Testis (tissue), 3 donors: ENCODE results near the gene SEC11A. TPM values are rescaled to one million over a fixed set of nuclear protein-coding genes. Genes with fewer than 3 reads are reported as not detected.

ENCODE experiments used
- DNase-seq: peaks from one replicate; pipeline ENCODE4 v3.0.0-alpha.2; 2019
- H3K27ac ChIP-seq, 2 donors: fragments of 200-600 bp; sonication (generic); one replicate each; pipeline ENCODE4 v1.5.1; 2019
- H3K27me3 ChIP-seq: fragments of 200-600 bp; sonication (generic); one replicate; pipeline ENCODE4 v1.5.1; 2019
- H3K36me3 ChIP-seq: fragments of 200-600 bp; sonication (generic); one replicate; pipeline ENCODE4 v1.5.1; 2017; ENCODE audit warnings: low read depth; ENCODE audit errors: missing control alignments
- H3K4me1 ChIP-seq: fragments of 200-600 bp; sonication (generic); one replicate; pipeline ENCODE4 v1.5.1; 2019
- H3K4me3 ChIP-seq, 2 donors: fragments of 200-600 bp; sonication (generic); one replicate each; pipeline ENCODE4 v1.5.1; 2017 to 2019
- H3K9me3 ChIP-seq: fragments of 200-600 bp; sonication (generic); one replicate; pipeline ENCODE4 v1.5.1; 2017
- CTCF ChIP-seq, 3 experiments: fragments of 450-650 bp in 2 of 3; fragments of 200-600 bp in 1 of 3; sonication (generic) in 1 of 3; IDR thresholded peaks; one replicate each; pipeline ENCODE4 v1.5.1; 2016 to 2019; ENCODE audit warnings: antibody characterized with exemption in 3 of 3, mild to moderate bottlenecking in 2 of 3, moderate library complexity in 1 of 3
- POLR2A ChIP-seq: fragments of 450-650 bp; IDR thresholded peaks from one replicate; pipeline ENCODE4 v1.6.1; 2017; ENCODE audit warnings: antibody characterized with exemption, mild to moderate bottlenecking, moderate library complexity
- WGBS, 2 donors: methylation state at CpG; one replicate each; pipeline ENCODE4 v1.1.5; 2018; 5-methylcytosine and 5-hydroxymethylcytosine counted together
- intact Hi-C: fragments of 100-400 bp; cut with DNase I; formaldehyde crosslinking; loops from one replicate; pipeline ENCODE4 v1.15.1; 2023; ENCODE audit warnings: low total_unique reads
- polyA plus RNA-seq: library from polyadenylated mRNA; stranded (reverse); fragments of 350-450 nt; fragmentation: Illumina TruSeq; extraction: RNeasy Lipid Tissue Mini Kit (QIAGEN cat#74804); gene quantifications from one replicate; pipeline ENCODE4 v1.2.3, GENCODE V29; 2014; ENCODE audit warnings: low read depth, low replicate concordance; ENCODE audit not compliant: insufficient read depth
- total RNA-seq, 2 donors: library from RNA; depleted of rRNA; stranded (reverse); fragments of >200 nt; gene quantifications; one replicate each; pipeline ENCODE4 v1.2.3, GENCODE V29; 2016

The SEC11A gene
- total and polyA plus RNA-seq, 3 donors from 2014 or later, result 67.7 to 121 (median 88.9) TPM

GRCh38 chr15:84699538-84700191, 16.3 kb downstream of the SEC11A start:
- no peak for DNase-seq
- TF ChIP-seq CTCF (IDR thresholded peaks at IDR 0.05) (no peak), POLR2A (no peak)
- H3K4me1 ChIP-seq, result peaks cover 3% of the 10 kb centered on the region
- no peaks in the 10 kb centered on the region for H3K27me3 ChIP-seq
- H3K4me3 ChIP-seq, result no peak overlapping the region
- H3K36me3 ChIP-seq, result no peaks in the 10 kb centered on the region
- no peak overlapping the region for H3K27ac ChIP-seq
- no peaks in the 10 kb centered on the region for H3K9me3 ChIP-seq
- intact Hi-C loops, result no loop called here
- WGBS, 2 donors, result 86 to 89% methylated on average over 8 of the region's 8 CpGs

GRCh38 chr15:84697236-84697990, 18.5 kb downstream of the SEC11A start:
- TF ChIP-seq POLR2A (no peak), CTCF (IDR thresholded peaks at IDR 0.05) (no peak)
- intact Hi-C loops, result no loop called here
- H3K4me3 ChIP-seq, result no peak overlapping the region
- peaks cover 3% of the 10 kb centered on the region for H3K4me1 ChIP-seq
- no peaks in the 10 kb centered on the region for H3K9me3 ChIP-seq
- no peak overlapping the region for H3K27ac ChIP-seq
- no peaks in the 10 kb centered on the region for H3K27me3 ChIP-seq
- no peaks in the 10 kb centered on the region for H3K36me3 ChIP-seq
- WGBS, 2 donors, result 39 to 65% methylated on average over 1 of the region's 1 CpG
- no peak for DNase-seq

- no peak overlapping the region for H3K27ac ChIP-seq
- intact Hi-C loops, result no loop called here
- WGBS, 2 donors, result 77 to 79% methylated on average over 4 of the region's 4 CpGs
- H3K4me1 ChIP-seq, result peaks cover 3% of the 10 kb centered on the region
- no peaks in the 10 kb centered on the region for H3K9me3 ChIP-seq
- TF ChIP-seq CTCF (IDR thresholded peaks at IDR 0.05) (no peak), POLR2A (no peak)
- H3K27me3 ChIP-seq, result no peaks in the 10 kb centered on the region
- DNase-seq, result no peak
- no peaks in the 10 kb centered on the region for H3K36me3 ChIP-seq
- H3K4me3 ChIP-seq, result no peak overlapping the region
Observed at GRCh38 chr15:84696757-84697156, 19.2 kb downstream of the SEC11A start.

GRCh38 chr15:84690342-84690741, 25.6 kb downstream of the SEC11A start:
- H3K4me1 ChIP-seq, result no peaks in the 10 kb centered on the region
- TF ChIP-seq CTCF (IDR thresholded peaks at IDR 0.05) (no peak), POLR2A (no peak)
- no peaks in the 10 kb centered on the region for H3K9me3 ChIP-seq
- WGBS, 2 donors, result 96 to 98% methylated on average over 8 of the region's 8 CpGs
- no peak overlapping the region for H3K27ac ChIP-seq
- no peaks in the 10 kb centered on the region for H3K36me3 ChIP-seq
- H3K27me3 ChIP-seq, result no peaks in the 10 kb centered on the region
- H3K4me3 ChIP-seq, result no peak overlapping the region
- DNase-seq, result no peak
- intact Hi-C loops, result no loop called here
